ENCODE measurements around the gene ATRNL1.

GRCh38 chr10:115654961-115655360 lies 561.8 kb downstream of the ATRNL1 start:
- TF ChIP-seq CTCF (IDR thresholded peaks at IDR 0.05) (no peak), EZH2 (IDR thresholded peaks at IDR 0.05) (no peak)
